Loucy (cell line): ENCODE data around the gene LILRB3.
"Not testable (repeated sequence)": the region's sequence is repeated elsewhere in the genome, so short reads cannot be mapped to it uniquely, and the experiment has no call there.

ENCODE experiments used
- H2AFZ ChIP-seq: fragments of 200-600 bp; sonication (generic); 2 replicates; pipeline ENCODE4 v1.6.0; 2016; ENCODE audit warnings: antibody characterized with exemption, mild to moderate bottlenecking, low read length, moderate library complexity
- H3F3A ChIP-seq: fragments of 200-600 bp; 2 replicates; pipeline ENCODE4 v1.6.0; 2016; ENCODE audit warnings: antibody characterized with exemption, low read depth, mild to moderate bottlenecking
- H3K27me3 ChIP-seq: fragments of 200-600 bp; sonication (generic); 2 replicates; pipeline ENCODE4 v1.6.1; 2014; ENCODE audit warnings: low read length, mild to moderate bottlenecking; ENCODE audit not compliant: insufficient read depth, poor library complexity, severe bottlenecking
- H3K36me3 ChIP-seq: fragments of 200-600 bp; sonication (generic); 2 replicates; pipeline ENCODE4 v1.6.1; 2016; ENCODE audit warnings: low read length; ENCODE audit not compliant: insufficient read depth
- H3K4me1 ChIP-seq: fragments of 200-600 bp; sonication (generic); 2 replicates; pipeline ENCODE4 v1.5.1; 2014; ENCODE audit warnings: low read length, mild to moderate bottlenecking; ENCODE audit not compliant: insufficient read depth, poor library complexity, severe bottlenecking
- H3K4me2 ChIP-seq: fragments of 200-600 bp; sonication (generic); 2 replicates; pipeline ENCODE4 v1.6.0; 2014; ENCODE audit warnings: antibody characterized with exemption, low read length, low read depth, mild to moderate bottlenecking; ENCODE audit not compliant: poor library complexity, severe bottlenecking
- H3K4me3 ChIP-seq: fragments of 200-600 bp; sonication (generic); 2 replicates; pipeline ENCODE4 v1.5.1; 2014; ENCODE audit warnings: low read length, mild to moderate bottlenecking, mixed read lengths; ENCODE audit not compliant: poor library complexity, severe bottlenecking
- H3K79me2 ChIP-seq: fragments of 200-600 bp; sonication (generic); 2 replicates; pipeline ENCODE4 v1.6.1; 2014; ENCODE audit warnings: low read length; ENCODE audit not compliant: insufficient read depth
- H3K9ac ChIP-seq: fragments of 200-600 bp; sonication (generic); 2 replicates; pipeline ENCODE4 v1.6.0; 2014; ENCODE audit warnings: mild to moderate bottlenecking, low read depth, low read length, moderate library complexity; ENCODE audit not compliant: poor library complexity, severe bottlenecking
- H3K9me2 ChIP-seq: fragments of 200-600 bp; sonication (generic); replicated peaks from 2 replicates; pipeline ENCODE4 v1.6.1; 2016; ENCODE audit warnings: low read depth, low read length, mixed read lengths
- H3K9me3 ChIP-seq: fragments of 200-600 bp; sonication (generic); 2 replicates; pipeline ENCODE4 v1.6.1; 2014; ENCODE audit warnings: mild to moderate bottlenecking, antibody characterized with exemption, low read length, low read depth; ENCODE audit not compliant: insufficient read depth
- H4K20me1 ChIP-seq: fragments of 200-600 bp; sonication (generic); 2 replicates; pipeline ENCODE4 v1.6.0; 2014; ENCODE audit warnings: antibody characterized with exemption, low read length, mild to moderate bottlenecking; ENCODE audit not compliant: insufficient read depth, poor library complexity, severe bottlenecking
- CTCF ChIP-seq: fragments of 200-600 bp; sonication (generic); conservative IDR thresholded peaks from 2 replicates; pipeline ENCODE4 v1.5.1; 2014; ENCODE audit warnings: mild to moderate bottlenecking, antibody characterized with exemption, low read length
- EZH2phosphoT487 ChIP-seq: fragments of 200-600 bp; IDR thresholded peaks from 2 replicates; pipeline ENCODE4 v1.6.1; 2018; ENCODE audit warnings: antibody characterized with exemption, mild to moderate bottlenecking, moderate library complexity, borderline replicate concordance

LILRB3 gene

DNA sequence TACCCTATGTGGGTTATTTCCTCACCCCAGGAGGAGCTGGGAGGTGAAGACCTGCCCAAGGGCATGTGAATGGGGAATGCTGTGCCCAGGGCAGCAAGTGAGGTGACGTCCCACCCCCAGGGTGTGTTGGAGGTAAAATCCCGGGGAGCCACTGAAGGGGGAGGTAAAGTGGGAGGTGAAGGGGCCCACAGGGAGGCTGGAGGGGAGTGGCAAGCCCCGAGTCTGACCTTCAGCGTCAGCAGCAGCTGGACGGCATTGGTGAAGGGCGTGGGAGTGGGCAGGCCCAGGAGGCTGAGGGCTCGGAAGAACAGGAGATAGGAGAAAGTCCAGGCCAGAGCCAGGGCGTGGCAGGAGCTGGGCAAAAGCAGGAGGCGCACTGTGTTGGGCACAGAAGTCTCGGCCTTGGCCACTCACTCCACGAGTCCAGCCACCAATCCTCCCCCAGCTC lies 35.8 kb downstream of the LILRB3 start:
- no peaks in the 10 kb centered on the region for H3K27me3 ChIP-seq
- H3K36me3 ChIP-seq, result peaks cover 3% of the 10 kb centered on the region; the same call in 1 of the 2 replicates
- H3K79me2 ChIP-seq, result peaks cover 32% of the 10 kb centered on the region
- peak overlapping the region; percentile 82 for H3K4me3 ChIP-seq
- peak overlapping the region; percentile 84 for H3K4me2 ChIP-seq
- H3K9me3 ChIP-seq, result no peaks in the 10 kb centered on the region
- no peaks in the 10 kb centered on the region for H3F3A ChIP-seq
- H3K9me2 ChIP-seq, result no peaks in the 10 kb centered on the region
- no peak overlapping the region for H2AFZ ChIP-seq
- peak overlapping the region; percentile 95 for H3K9ac ChIP-seq
- H4K20me1 ChIP-seq, result peaks cover 19% of the 10 kb centered on the region
- TF ChIP-seq CTCF (no peak), EZH2phosphoT487 (no peak)
- peaks cover 20% of the 10 kb centered on the region for H3K4me1 ChIP-seq

DNA sequence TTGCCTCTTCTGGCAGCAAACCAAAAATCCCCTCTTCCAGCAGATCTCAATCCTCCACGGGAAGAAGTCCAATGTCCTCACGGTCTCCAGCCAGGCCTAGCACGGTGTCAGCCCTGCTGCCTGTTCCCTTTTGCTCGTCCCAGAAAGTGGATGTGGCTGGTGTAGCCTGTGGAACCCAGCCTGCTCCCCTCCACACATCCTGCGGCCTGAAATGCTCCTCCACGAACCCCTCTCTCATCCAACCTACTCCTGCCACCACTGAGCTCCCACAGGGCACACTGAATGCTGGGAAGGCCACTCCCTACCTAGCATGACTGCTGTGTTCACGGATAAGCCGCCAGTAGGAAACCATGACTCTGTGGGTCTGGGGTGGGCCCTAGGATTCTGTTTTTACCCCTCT lies 36.5 kb downstream of the LILRB3 start:
- Histone ChIP-seq H3K4me1 (peaks cover 14% of the 10 kb centered on the region), H3K9ac (peak overlapping the region; percentile 95), H4K20me1 (peaks cover 13% of the 10 kb centered on the region), H3F3A (no peaks in the 10 kb centered on the region), H3K9me2 (no peaks in the 10 kb centered on the region), H3K4me3 (peak overlapping the region; percentile 82), H3K4me2 (peak overlapping the region; percentile 84), H3K36me3 (peaks cover 3% of the 10 kb centered on the region; the same call in 1 of the 2 replicates), H3K79me2 (peaks cover 29% of the 10 kb centered on the region), H3K27me3 (no peaks in the 10 kb centered on the region), H2AFZ (no peak overlapping the region), H3K9me3 (no peaks in the 10 kb centered on the region)
- no peak for TF ChIP-seq EZH2phosphoT487
- TF ChIP-seq CTCF, result no peak

GRCh38 chr19:54183431-54183830 lies 39.4 kb downstream of the LILRB3 start:
- no peaks in the 10 kb centered on the region for H3K27me3 ChIP-seq
- H3K9me3 ChIP-seq, result no peaks in the 10 kb centered on the region
- H3K9me2 ChIP-seq, result no peaks in the 10 kb centered on the region
- no peak overlapping the region for H3K9ac ChIP-seq
- H3K4me2 ChIP-seq, result no peak overlapping the region
- TF ChIP-seq CTCF (no peak), EZH2phosphoT487 (no peak)
- H2AFZ ChIP-seq, result no peak overlapping the region
- peaks cover 3% of the 10 kb centered on the region; the same call in 1 of the 2 replicates for H3K36me3 ChIP-seq
- H3K4me3 ChIP-seq, result no peak overlapping the region
- peaks cover 23% of the 10 kb centered on the region for H3K79me2 ChIP-seq
- H3F3A ChIP-seq, result no peaks in the 10 kb centered on the region
- H3K4me1 ChIP-seq, result peaks cover 13% of the 10 kb centered on the region
- H4K20me1 ChIP-seq, result peaks cover 10% of the 10 kb centered on the region

GRCh38 chr19:54181894-54182293 lies 40.9 kb downstream of the LILRB3 start:
- H3K4me1 ChIP-seq, H2AFZ ChIP-seq, H3K4me2 ChIP-seq, H3K9ac ChIP-seq, H3K79me2 ChIP-seq, H3F3A ChIP-seq, H3K36me3 ChIP-seq, H3K4me3 ChIP-seq, H3K9me2 ChIP-seq, H3K27me3 ChIP-seq, H3K9me3 ChIP-seq, H4K20me1 ChIP-seq: not testable (repeated sequence)
